Measurements from ENCODE around the gene ELL.
A peak's percentile ranks its signal among the peaks of the same experiment; 100 is the strongest.

Gene ELL

GRCh38 chr19:18439910-18440237, 82.0 kb downstream of the ELL start:
- H3K4me1 ChIP-seq (ENCODE audit: control insufficient read depth, insufficient read depth, low read length, poor library complexity, severe bottlenecking), result peaks cover 24% of the 10 kb centered on the region
- H3K27ac ChIP-seq (ENCODE audit: insufficient read depth, low read length, poor library complexity, severe bottlenecking), result no peak overlapping the region
- peaks cover 16% of the 10 kb centered on the region for H3K36me3 ChIP-seq (ENCODE audit: control insufficient read depth, insufficient read depth, low read length)
- DNase-seq, result no peak
- H3K27me3 ChIP-seq (replicated peaks; ENCODE audit: control insufficient read depth, insufficient read depth, low read length, poor library complexity, severe bottlenecking), result no peaks in the 10 kb centered on the region
- no peaks in the 10 kb centered on the region for H3K9me3 ChIP-seq (ENCODE audit: control insufficient read depth, low read length)
- H3K4me3 ChIP-seq (ENCODE audit: insufficient read depth, low read depth, low read length, poor library complexity, severe bottlenecking), result no peak overlapping the region

- Histone ChIP-seq H3K36me3 (ENCODE audit: control insufficient read depth, insufficient read depth, low read length) (peaks cover 10% of the 10 kb centered on the region), H3K27me3 (replicated peaks; ENCODE audit: control insufficient read depth, insufficient read depth, low read length, poor library complexity, severe bottlenecking) (no peaks in the 10 kb centered on the region), H3K27ac (ENCODE audit: insufficient read depth, low read length, poor library complexity, severe bottlenecking) (no peak overlapping the region), H3K9me3 (ENCODE audit: control insufficient read depth, low read length) (no peaks in the 10 kb centered on the region), H3K4me3 (ENCODE audit: insufficient read depth, low read depth, low read length, poor library complexity, severe bottlenecking) (no peak overlapping the region), H3K4me1 (ENCODE audit: control insufficient read depth, insufficient read depth, low read length, poor library complexity, severe bottlenecking) (peaks cover 24% of the 10 kb centered on the region)
- DNase-seq, result no peak
Observed at GRCh38 chr19:18439025-18439909, 82.6 kb downstream of the ELL start.

GRCh38 chr19:18438331-18439024, 83.4 kb downstream of the ELL start:
- DNase-seq, result no peak
- Histone ChIP-seq H3K4me3 (ENCODE audit: insufficient read depth, low read depth, low read length, poor library complexity, severe bottlenecking) (peak overlapping the region; percentile 64), H3K4me1 (ENCODE audit: control insufficient read depth, insufficient read depth, low read length, poor library complexity, severe bottlenecking) (peaks cover 28% of the 10 kb centered on the region), H3K9me3 (ENCODE audit: control insufficient read depth, low read length) (no peaks in the 10 kb centered on the region), H3K36me3 (ENCODE audit: control insufficient read depth, insufficient read depth, low read length) (peaks cover 3% of the 10 kb centered on the region), H3K27ac (ENCODE audit: insufficient read depth, low read length, poor library complexity, severe bottlenecking) (peak overlapping the region; percentile 62), H3K27me3 (replicated peaks; ENCODE audit: control insufficient read depth, insufficient read depth, low read length, poor library complexity, severe bottlenecking) (no peaks in the 10 kb centered on the region)

GRCh38 chr19:18437491-18438330, 84.2 kb downstream of the ELL start, which contains the start of gene ISYNA1:
Gene ISYNA1 (minus strand): TSS chr19:18438133. CDS start chr19:18437979, 154 bp downstream.
- H3K4me3 ChIP-seq (ENCODE audit: insufficient read depth, low read depth, low read length, poor library complexity, severe bottlenecking), result peak within 1 kb of the TSS; percentile 64
- peaks cover 34% of the 10 kb centered on the region for H3K4me1 ChIP-seq (ENCODE audit: control insufficient read depth, insufficient read depth, low read length, poor library complexity, severe bottlenecking)
- H3K36me3 ChIP-seq (ENCODE audit: control insufficient read depth, insufficient read depth, low read length), result no peaks in the 10 kb centered on the region
- H3K9me3 ChIP-seq (ENCODE audit: control insufficient read depth, low read length), result no peaks in the 10 kb centered on the region
- DNase-seq, result peak; percentile 51 to 60 (median 55)
- H3K27ac ChIP-seq (ENCODE audit: insufficient read depth, low read length, poor library complexity, severe bottlenecking), result peak within 1 kb of the TSS; percentile 62
- no peaks in the 10 kb centered on the region for H3K27me3 ChIP-seq (replicated peaks; ENCODE audit: control insufficient read depth, insufficient read depth, low read length, poor library complexity, severe bottlenecking)

- Histone ChIP-seq H3K27me3 (replicated peaks; ENCODE audit: control insufficient read depth, insufficient read depth, low read length, poor library complexity, severe bottlenecking) (no peaks in the 10 kb centered on the region), H3K36me3 (ENCODE audit: control insufficient read depth, insufficient read depth, low read length) (no peaks in the 10 kb centered on the region), H3K4me1 (ENCODE audit: control insufficient read depth, insufficient read depth, low read length, poor library complexity, severe bottlenecking) (peaks cover 29% of the 10 kb centered on the region), H3K4me3 (ENCODE audit: insufficient read depth, low read depth, low read length, poor library complexity, severe bottlenecking) (peak overlapping the region; percentile 64), H3K27ac (ENCODE audit: insufficient read depth, low read length, poor library complexity, severe bottlenecking) (no peak overlapping the region), H3K9me3 (ENCODE audit: control insufficient read depth, low read length) (no peaks in the 10 kb centered on the region)
- peak; percentile 70 to 78 (median 70) for DNase-seq
Observed at GRCh38 chr19:18436671-18437490, 85.0 kb downstream of the ELL start.

- no peak overlapping the region for H3K27ac ChIP-seq (ENCODE audit: insufficient read depth, low read length, poor library complexity, severe bottlenecking)
- no peaks in the 10 kb centered on the region for H3K36me3 ChIP-seq (ENCODE audit: control insufficient read depth, insufficient read depth, low read length)
- no peaks in the 10 kb centered on the region for H3K27me3 ChIP-seq (replicated peaks; ENCODE audit: control insufficient read depth, insufficient read depth, low read length, poor library complexity, severe bottlenecking)
- H3K4me3 ChIP-seq (ENCODE audit: insufficient read depth, low read depth, low read length, poor library complexity, severe bottlenecking), result peak overlapping the region; percentile 64
- no peak for DNase-seq
- H3K9me3 ChIP-seq (ENCODE audit: control insufficient read depth, low read length), result no peaks in the 10 kb centered on the region
- peaks cover 27% of the 10 kb centered on the region for H3K4me1 ChIP-seq (ENCODE audit: control insufficient read depth, insufficient read depth, low read length, poor library complexity, severe bottlenecking)
Observed at GRCh38 chr19:18435842-18436670, 85.8 kb downstream of the ELL start.

- no peak for DNase-seq
- H3K36me3 ChIP-seq (ENCODE audit: control insufficient read depth, insufficient read depth, low read length), result no peaks in the 10 kb centered on the region
- no peak overlapping the region for H3K27ac ChIP-seq (ENCODE audit: insufficient read depth, low read length, poor library complexity, severe bottlenecking)
- no peaks in the 10 kb centered on the region for H3K27me3 ChIP-seq (replicated peaks; ENCODE audit: control insufficient read depth, insufficient read depth, low read length, poor library complexity, severe bottlenecking)
- H3K4me1 ChIP-seq (ENCODE audit: control insufficient read depth, insufficient read depth, low read length, poor library complexity, severe bottlenecking), result peaks cover 31% of the 10 kb centered on the region
- no peaks in the 10 kb centered on the region for H3K9me3 ChIP-seq (ENCODE audit: control insufficient read depth, low read length)
- H3K4me3 ChIP-seq (ENCODE audit: insufficient read depth, low read depth, low read length, poor library complexity, severe bottlenecking), result no peak overlapping the region
Observed at GRCh38 chr19:18435178-18435841, 86.6 kb downstream of the ELL start.

GRCh38 chr19:18434411-18435175, 87.3 kb downstream of the ELL start:
- no peak overlapping the region for H3K27ac ChIP-seq (ENCODE audit: insufficient read depth, low read length, poor library complexity, severe bottlenecking)
- no peak for DNase-seq

More at GRCh38 chr19:18434411-18435175, 87.3 kb downstream of the ELL start:
- Histone ChIP-seq H3K4me3 (ENCODE audit: insufficient read depth, low read depth, low read length, poor library complexity, severe bottlenecking) (no peak overlapping the region), H3K4me1 (ENCODE audit: control insufficient read depth, insufficient read depth, low read length, poor library complexity, severe bottlenecking) (peaks cover 38% of the 10 kb centered on the region), H3K27me3 (replicated peaks; ENCODE audit: control insufficient read depth, insufficient read depth, low read length, poor library complexity, severe bottlenecking) (no peaks in the 10 kb centered on the region), H3K36me3 (ENCODE audit: control insufficient read depth, insufficient read depth, low read length) (no peaks in the 10 kb centered on the region), H3K9me3 (ENCODE audit: control insufficient read depth, low read length) (no peaks in the 10 kb centered on the region)

Measured in effector memory CD4-positive, alpha-beta T cell (primary cell).